ENCODE measurements around the gene TCFL5.
A peak's percentile ranks its signal among the peaks of the same experiment; 100 is the strongest.

TCFL5 gene

GRCh38 chr20:62832212-62832922 lies 29.3 kb downstream of the TCFL5 start:
- Histone ChIP-seq H3K4me1 (ENCODE audit: low read length) (peaks cover 10% of the 10 kb centered on the region), H3K27ac (ENCODE audit: low read length) (no peak overlapping the region), H3K9me3 (replicated peaks; ENCODE audit: insufficient read depth, low read length) (no peaks in the 10 kb centered on the region), H3K79me2 (ENCODE audit: low read length) (no peaks in the 10 kb centered on the region), H3K9ac (ENCODE audit: low read length) (no peak overlapping the region), H3K4me3 (ENCODE audit: low read length) (peak overlapping the region; percentile 25; the same call in 1 of the 2 replicates), H2AFZ (ENCODE audit: low read length) (peak overlapping the region; percentile 66), H3F3A (ENCODE audit: insufficient read depth, low read length) (peaks cover 13% of the 10 kb centered on the region), H3K4me2 (ENCODE audit: low read depth, low read length) (peak overlapping the region; percentile 72), H4K20me1 (ENCODE audit: insufficient read depth, low read length) (no peaks in the 10 kb centered on the region), H3K27me3 (replicated peaks; ENCODE audit: insufficient read depth, low read length) (peaks cover 62% of the 10 kb centered on the region), H3K36me3 (replicated peaks; ENCODE audit: insufficient read depth, low read length) (no peaks in the 10 kb centered on the region), H3K9me2 (replicated peaks; ENCODE audit: insufficient read depth, low read length) (no peaks in the 10 kb centered on the region)
- no peak for TF ChIP-seq EZH2 (optimal IDR thresholded peaks at IDR 0.05; ENCODE audit: low read depth, low read length)
- TF ChIP-seq, protein P1, sequence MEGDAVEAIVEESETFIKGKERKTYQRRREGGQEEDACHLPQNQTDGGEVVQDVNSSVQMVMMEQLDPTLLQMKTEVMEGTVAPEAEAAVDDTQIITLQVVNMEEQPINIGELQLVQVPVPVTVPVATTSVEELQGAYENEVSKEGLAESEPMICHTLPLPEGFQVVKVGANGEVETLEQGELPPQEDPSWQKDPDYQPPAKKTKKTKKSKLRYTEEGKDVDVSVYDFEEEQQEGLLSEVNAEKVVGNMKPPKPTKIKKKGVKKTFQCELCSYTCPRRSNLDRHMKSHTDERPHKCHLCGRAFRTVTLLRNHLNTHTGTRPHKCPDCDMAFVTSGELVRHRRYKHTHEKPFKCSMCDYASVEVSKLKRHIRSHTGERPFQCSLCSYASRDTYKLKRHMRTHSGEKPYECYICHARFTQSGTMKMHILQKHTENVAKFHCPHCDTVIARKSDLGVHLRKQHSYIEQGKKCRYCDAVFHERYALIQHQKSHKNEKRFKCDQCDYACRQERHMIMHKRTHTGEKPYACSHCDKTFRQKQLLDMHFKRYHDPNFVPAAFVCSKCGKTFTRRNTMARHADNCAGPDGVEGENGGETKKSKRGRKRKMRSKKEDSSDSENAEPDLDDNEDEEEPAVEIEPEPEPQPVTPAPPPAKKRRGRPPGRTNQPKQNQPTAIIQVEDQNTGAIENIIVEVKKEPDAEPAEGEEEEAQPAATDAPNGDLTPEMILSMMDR (IDR thresholded peaks at IDR 0.05; ENCODE audit: low read length), result peak; percentile 14
- DNase-seq, result peak; percentile 79

GRCh38 chr20:62831854-62832211 lies 29.8 kb downstream of the TCFL5 start:
- peaks cover 10% of the 10 kb centered on the region for H3K4me1 ChIP-seq (ENCODE audit: low read length)
- H3K27me3 ChIP-seq (replicated peaks; ENCODE audit: insufficient read depth, low read length), result peaks cover 62% of the 10 kb centered on the region
- no peak overlapping the region for H3K4me2 ChIP-seq (ENCODE audit: low read depth, low read length)
- H3K79me2 ChIP-seq (ENCODE audit: low read length), result no peaks in the 10 kb centered on the region
- peaks cover 13% of the 10 kb centered on the region for H3F3A ChIP-seq (ENCODE audit: insufficient read depth, low read length)
- no peak overlapping the region for H3K27ac ChIP-seq (ENCODE audit: low read length)
- no peaks in the 10 kb centered on the region for H3K9me2 ChIP-seq (replicated peaks; ENCODE audit: insufficient read depth, low read length)
- H2AFZ ChIP-seq (ENCODE audit: low read length), result no peak overlapping the region
- no peak overlapping the region for H3K9ac ChIP-seq (ENCODE audit: low read length)
- TF ChIP-seq, protein P1 (IDR thresholded peaks at IDR 0.05; ENCODE audit: low read length), result no peak
- TF ChIP-seq EZH2 (optimal IDR thresholded peaks at IDR 0.05; ENCODE audit: low read depth, low read length) (no peak), EZH2phosphoT487 (IDR thresholded peaks at IDR 0.05; ENCODE audit: low read length) (no peak)
- no peak for DNase-seq
- H4K20me1 ChIP-seq (ENCODE audit: insufficient read depth, low read length), result no peaks in the 10 kb centered on the region
- no peak overlapping the region for H3K4me3 ChIP-seq (ENCODE audit: low read length)
- no peaks in the 10 kb centered on the region for H3K36me3 ChIP-seq (replicated peaks; ENCODE audit: insufficient read depth, low read length)
- H3K9me3 ChIP-seq (replicated peaks; ENCODE audit: insufficient read depth, low read length), result no peaks in the 10 kb centered on the region

GRCh38 chr20:62831361-62831788 lies 30.2 kb downstream of the TCFL5 start:
- no peaks in the 10 kb centered on the region for H3K36me3 ChIP-seq (replicated peaks; ENCODE audit: insufficient read depth, low read length)
- no peaks in the 10 kb centered on the region for H3K9me2 ChIP-seq (replicated peaks; ENCODE audit: insufficient read depth, low read length)
- no peak overlapping the region for H2AFZ ChIP-seq (ENCODE audit: low read length)
- no peak overlapping the region for H3K9ac ChIP-seq (ENCODE audit: low read length)
- no peaks in the 10 kb centered on the region for H3K79me2 ChIP-seq (ENCODE audit: low read length)
- no peak overlapping the region for H3K4me3 ChIP-seq (ENCODE audit: low read length)
- H3K4me1 ChIP-seq (ENCODE audit: low read length), result peaks cover 10% of the 10 kb centered on the region
- no peaks in the 10 kb centered on the region for H4K20me1 ChIP-seq (ENCODE audit: insufficient read depth, low read length)
- H3K27ac ChIP-seq (ENCODE audit: low read length), result no peak overlapping the region
- H3K4me2 ChIP-seq (ENCODE audit: low read depth, low read length), result no peak overlapping the region
- H3K9me3 ChIP-seq (replicated peaks; ENCODE audit: insufficient read depth, low read length), result no peaks in the 10 kb centered on the region
- peaks cover 13% of the 10 kb centered on the region for H3F3A ChIP-seq (ENCODE audit: insufficient read depth, low read length)
- DNase-seq, result no peak
- no peak for TF ChIP-seq EZH2phosphoT487 (IDR thresholded peaks at IDR 0.05; ENCODE audit: low read length)
- no peak for TF ChIP-seq EZH2 (optimal IDR thresholded peaks at IDR 0.05; ENCODE audit: low read depth, low read length)
- TF ChIP-seq, protein P1 (IDR thresholded peaks at IDR 0.05; ENCODE audit: low read length), result no peak
- H3K27me3 ChIP-seq (replicated peaks; ENCODE audit: insufficient read depth, low read length), result peaks cover 62% of the 10 kb centered on the region
